ENCODE results near the gene PRKAG1.

Gene PRKAG1

DNA sequence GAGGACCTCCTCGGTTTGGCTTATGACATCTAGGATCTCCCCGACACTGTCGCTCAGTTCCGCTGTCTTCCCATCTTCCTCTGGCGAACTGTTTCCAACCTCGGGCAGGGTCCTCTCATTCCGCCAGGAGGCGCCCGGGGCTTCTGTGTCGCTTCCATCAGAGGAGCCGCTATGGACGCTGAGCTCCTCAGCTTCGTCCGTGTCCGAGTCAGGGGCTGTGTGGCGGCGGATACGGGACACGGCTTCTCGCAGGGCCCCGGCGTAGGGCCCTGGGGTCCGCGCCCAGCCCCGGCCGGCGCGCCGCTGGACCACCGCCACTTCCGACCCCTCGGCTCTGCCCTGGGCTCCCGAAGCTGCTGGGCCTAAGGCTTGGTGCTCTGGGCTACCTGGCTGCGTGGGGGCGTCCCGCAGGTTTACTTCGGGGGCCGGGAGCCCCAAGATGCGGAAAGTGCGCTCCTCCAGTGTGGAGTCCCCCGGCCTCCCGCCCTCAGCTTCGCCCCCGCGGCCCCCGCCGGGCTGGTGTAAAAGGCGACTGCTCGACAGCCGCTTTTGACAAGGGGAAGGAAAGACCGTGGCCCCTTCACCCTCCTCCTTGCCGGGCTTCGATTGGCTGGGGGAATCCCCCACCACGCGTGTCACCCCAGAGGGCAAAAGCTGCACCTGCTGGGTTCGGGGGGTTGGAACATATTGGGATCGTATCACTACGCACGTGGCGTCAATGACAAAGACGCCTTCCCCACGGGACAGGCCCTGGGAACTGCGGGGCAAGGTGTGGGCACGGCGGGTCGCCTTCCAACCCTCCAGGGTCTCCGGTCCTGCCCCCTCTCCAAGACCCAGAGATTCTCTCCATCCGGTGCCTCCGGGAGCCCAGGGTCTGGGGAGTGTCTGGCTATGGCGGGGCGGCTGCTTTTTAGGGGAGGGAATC is 21.5 kb downstream of the PRKAG1 start:
- peak overlapping the region; percentile 41; the same call in 1 of the 2 replicates for H3K27ac ChIP-seq
- TF ChIP-seq, protein P1, sequence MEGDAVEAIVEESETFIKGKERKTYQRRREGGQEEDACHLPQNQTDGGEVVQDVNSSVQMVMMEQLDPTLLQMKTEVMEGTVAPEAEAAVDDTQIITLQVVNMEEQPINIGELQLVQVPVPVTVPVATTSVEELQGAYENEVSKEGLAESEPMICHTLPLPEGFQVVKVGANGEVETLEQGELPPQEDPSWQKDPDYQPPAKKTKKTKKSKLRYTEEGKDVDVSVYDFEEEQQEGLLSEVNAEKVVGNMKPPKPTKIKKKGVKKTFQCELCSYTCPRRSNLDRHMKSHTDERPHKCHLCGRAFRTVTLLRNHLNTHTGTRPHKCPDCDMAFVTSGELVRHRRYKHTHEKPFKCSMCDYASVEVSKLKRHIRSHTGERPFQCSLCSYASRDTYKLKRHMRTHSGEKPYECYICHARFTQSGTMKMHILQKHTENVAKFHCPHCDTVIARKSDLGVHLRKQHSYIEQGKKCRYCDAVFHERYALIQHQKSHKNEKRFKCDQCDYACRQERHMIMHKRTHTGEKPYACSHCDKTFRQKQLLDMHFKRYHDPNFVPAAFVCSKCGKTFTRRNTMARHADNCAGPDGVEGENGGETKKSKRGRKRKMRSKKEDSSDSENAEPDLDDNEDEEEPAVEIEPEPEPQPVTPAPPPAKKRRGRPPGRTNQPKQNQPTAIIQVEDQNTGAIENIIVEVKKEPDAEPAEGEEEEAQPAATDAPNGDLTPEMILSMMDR (IDR thresholded peaks at IDR 0.05), result peak; percentile 94
- TF ChIP-seq ZFX (IDR thresholded peaks at IDR 0.05; ENCODE audit: borderline replicate concordance), result no peak

DNA sequence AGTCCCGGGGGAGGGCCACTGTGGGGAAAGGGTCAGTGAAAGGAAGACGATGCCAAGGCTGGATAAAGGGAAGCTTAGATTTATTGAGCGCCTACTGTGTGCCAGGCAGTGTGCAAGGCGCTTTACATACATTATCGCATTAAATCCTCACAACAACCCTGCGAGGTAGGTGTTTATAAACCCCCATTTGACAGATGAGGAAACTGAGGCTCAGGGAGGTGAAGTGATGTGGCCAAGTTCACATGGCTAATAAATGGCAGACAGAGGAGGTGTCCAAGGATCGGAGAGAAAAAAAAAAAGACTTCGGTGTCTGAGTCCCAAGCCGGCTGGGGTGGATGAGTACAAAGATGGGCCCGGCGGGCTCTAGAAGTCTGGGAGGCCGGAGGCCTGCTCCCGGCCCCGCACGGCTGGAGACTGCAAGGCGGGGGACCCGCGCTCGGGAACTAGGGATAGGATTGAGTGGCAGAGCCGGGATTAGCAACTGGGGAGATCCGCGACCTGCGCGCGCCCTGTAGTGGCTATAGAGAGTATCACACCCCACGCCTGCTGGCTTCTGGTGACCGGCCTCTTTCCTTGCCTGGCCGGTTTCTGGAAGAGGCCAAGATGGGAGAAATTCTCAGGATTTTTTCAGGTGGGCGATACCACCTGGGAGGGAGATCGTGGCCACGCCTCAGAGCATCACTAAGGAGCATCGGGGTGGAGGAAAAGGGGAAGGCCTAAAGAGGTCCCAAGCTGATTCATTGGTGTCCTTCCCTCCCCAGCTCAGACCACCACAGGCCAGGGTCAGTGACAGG is 23.3 kb downstream of the PRKAG1 start:
- no peak for TF ChIP-seq ZFX (IDR thresholded peaks at IDR 0.05; ENCODE audit: borderline replicate concordance)
- TF ChIP-seq, protein P1 (IDR thresholded peaks at IDR 0.05), result peak; percentile 97
- no peak overlapping the region for H3K27ac ChIP-seq

DNA sequence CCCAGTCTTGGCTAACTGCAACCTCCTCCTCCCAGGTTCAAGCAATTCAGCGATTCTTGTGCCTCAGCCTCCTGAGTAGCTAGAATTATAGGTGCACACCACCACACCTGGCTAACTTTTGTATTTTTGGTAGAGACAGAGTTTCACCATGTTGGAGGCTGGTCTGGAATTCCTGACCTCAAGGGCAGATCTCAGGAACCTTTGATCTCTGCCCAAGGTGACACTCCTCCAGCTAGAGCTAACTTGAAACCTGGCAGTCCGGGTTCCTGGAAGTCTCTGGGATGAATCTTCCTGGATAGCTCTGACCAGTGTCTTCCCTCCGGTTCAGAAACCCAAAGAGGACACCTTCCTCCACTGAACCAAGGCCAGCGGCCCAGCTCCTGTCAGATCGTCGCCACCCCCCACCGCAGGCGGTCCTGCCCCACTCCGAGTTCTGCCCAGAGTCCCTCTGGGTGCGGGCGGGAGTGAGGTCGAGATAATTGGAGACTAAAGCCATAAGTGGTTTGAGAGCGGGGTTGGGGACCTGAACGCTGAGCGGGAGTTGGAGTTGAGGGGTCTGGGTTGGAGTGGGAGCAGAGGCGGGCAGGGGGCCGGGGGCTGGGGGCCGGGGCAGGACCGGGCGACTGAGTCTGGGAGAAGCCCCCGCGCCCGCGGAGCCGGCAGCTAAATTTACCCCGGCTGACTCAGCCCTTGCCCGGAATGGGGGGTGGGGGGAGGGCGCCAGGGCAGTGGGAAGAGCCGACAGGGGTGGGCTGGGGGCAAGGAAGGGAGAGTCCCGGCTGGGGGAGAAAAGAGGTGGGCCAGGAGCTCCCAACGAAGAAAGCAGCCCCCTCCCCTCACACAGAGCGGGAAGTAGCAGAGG is 24.1 kb downstream of the PRKAG1 start:
- no peak overlapping the region for H3K27ac ChIP-seq
- TF ChIP-seq ZFX (IDR thresholded peaks at IDR 0.05; ENCODE audit: borderline replicate concordance), result no peak
- TF ChIP-seq, protein P1 (IDR thresholded peaks at IDR 0.05), result no peak

DNA sequence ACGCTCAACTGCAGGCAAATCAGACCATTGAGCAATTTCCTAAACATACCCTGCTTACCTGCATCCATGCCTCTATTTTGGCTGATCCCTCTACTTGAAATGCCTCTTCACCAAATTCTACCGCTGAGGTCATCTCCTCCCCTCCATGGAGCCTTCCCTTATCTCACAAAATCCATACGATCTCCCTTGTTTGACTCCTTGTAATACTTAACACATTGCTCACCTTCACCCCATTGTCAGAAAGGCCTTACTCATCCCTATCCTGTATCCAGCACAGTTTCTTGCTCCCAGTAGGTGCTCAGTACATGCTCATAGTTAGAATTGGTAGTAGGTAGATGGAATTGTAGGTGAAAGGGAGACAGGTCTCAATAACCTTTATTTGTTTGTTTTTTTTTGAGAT is 24.8 kb downstream of the PRKAG1 start:
- H3K27ac ChIP-seq, result no peak overlapping the region
- TF ChIP-seq, protein P1 (IDR thresholded peaks at IDR 0.05), result no peak
- TF ChIP-seq ZFX (IDR thresholded peaks at IDR 0.05; ENCODE audit: borderline replicate concordance), result no peak

DNA sequence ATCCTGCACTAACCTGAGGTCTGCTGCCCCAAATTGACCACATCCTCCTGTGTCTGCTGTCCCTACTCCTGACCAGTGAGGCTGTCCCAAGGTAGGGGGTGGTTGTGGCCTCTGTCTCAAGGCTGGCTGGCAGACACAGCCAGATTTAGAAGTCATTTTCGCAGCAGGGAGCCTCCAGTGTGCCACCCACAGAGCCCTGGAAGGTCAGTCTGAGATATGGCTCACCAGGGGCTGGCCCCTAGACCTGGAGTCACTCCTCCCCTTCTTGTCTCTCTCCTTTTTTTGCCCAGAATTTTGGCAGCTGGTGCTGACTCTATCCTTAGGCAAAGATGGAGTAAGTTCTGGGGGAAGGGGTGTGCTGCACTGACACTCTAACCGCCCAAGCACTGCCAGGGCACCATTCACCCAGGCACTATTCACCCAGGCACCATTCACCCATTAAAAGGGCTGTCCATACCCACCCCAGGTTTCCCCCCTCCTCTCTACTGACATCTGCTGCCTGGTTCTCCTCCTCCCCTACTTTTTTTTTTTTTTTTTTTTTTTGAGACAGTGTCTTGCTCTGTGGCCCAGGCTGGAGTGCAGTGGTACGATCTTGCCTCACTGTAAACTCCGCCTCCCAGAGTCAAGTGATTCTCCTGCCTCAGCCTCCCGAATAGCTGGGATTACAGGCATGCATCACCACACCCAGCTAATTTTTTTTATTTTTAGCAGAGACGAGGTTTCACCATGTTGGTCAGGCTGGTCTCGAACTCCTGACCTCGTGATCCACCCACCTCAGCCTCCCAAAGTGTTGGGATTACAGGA is 27.1 kb downstream of the PRKAG1 start:
- no peak overlapping the region for H3K27ac ChIP-seq
- no peak for TF ChIP-seq ZFX (IDR thresholded peaks at IDR 0.05; ENCODE audit: borderline replicate concordance)
- TF ChIP-seq, protein P1 (IDR thresholded peaks at IDR 0.05), result no peak

DNA sequence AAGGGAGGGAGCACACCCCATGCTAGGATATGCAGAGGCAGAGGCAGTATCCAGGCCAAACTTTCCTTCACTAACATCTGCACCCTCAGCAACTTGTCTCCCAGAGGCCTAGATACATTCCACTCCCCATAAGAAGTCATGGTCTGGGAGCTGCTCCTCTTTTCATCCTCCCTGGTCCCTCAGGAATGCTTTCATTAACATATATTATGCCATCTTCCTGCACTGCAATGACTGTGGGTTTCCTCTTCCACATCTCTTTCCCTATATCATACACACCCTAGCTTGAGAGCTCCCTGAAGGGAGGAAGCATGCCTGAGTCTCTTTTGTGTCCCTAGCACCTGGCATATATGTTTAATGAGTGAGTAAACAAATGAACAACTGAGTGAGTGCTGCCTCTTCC is 28.0 kb downstream of the PRKAG1 start:
- TF ChIP-seq ZFX (IDR thresholded peaks at IDR 0.05; ENCODE audit: borderline replicate concordance), result no peak
- TF ChIP-seq, protein P1 (IDR thresholded peaks at IDR 0.05), result no peak

More for the DNA sequence above, 28.0 kb downstream of the PRKAG1 start:
- H3K27ac ChIP-seq, result no peak overlapping the region
